GM12892 (cell line): ENCODE results near the gene TRPM7.

ENCODE experiments used
- POLR2A ChIP-seq: IDR thresholded peaks from 2 replicates; pipeline ENCODE4 v1.6.1; 2011; ENCODE audit warnings: low read depth, low read length, control low read depth
- POLR2AphosphoS5 ChIP-seq: IDR thresholded peaks from 2 replicates; pipeline ENCODE4 v1.6.1; 2011; ENCODE audit warnings: low read depth, low read length, control low read depth

DNA sequence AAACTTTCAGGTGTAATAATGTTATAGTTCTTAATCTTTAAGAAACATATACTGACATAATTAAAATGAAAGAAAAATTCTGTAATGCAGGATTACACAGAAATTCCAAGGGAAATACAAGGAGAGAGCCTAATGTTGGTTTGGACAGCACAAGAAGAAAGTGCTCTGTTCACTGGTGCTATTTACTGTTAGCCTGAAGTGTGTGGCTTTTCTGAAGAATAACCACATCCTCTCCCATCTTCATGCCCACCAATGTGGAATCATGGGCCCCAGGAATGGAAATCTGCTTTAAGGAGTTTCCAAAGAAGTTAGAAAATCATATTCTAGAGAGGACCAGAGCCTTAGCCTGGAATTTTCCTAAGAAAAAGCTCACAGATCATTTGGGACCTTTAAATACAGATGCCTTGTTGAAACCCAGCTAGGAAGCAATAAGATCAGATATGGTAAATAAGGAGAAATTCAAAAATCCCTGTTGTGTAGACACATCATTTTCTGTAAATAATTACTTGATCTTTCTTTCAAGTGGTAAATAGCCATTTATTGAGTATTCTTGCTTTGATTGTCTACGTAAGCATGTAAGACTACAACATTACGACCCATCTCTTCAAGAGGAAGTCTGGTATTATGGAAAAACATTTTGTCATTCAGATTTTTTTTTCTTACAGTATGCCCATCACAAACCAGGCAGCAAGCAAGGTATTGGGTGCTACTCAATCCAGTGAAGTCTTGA, 129.8 kb downstream of the TRPM7 start:
- TF ChIP-seq POLR2A (no peak), POLR2AphosphoS5 (no peak)
